HEK293T (cell line): ENCODE measurements around the gene GRB14.
"Not testable (repeated sequence)": the region's sequence is repeated elsewhere in the genome, so short reads cannot be mapped to it uniquely, and the experiment has no call there.

Experiments used
- ARNT ChIP-seq: fragments of 450-650 bp; IDR thresholded peaks from 2 replicates; pipeline ENCODE4 v1.6.1; 2017; ENCODE audit warnings: mild to moderate bottlenecking
- FOXA1 ChIP-seq: fragments of 450-650 bp; IDR thresholded peaks from 2 replicates; pipeline ENCODE4 v1.6.1; 2016; ENCODE audit warnings: mild to moderate bottlenecking
- FOXM1 ChIP-seq: fragments of 450-650 bp; IDR thresholded peaks from 2 replicates; pipeline ENCODE4 v1.6.1; 2017; ENCODE audit warnings: mild to moderate bottlenecking, borderline replicate concordance
- HDGF ChIP-seq: fragments of 450-650 bp; IDR thresholded peaks from 2 replicates; pipeline ENCODE4 v1.6.1; 2017; ENCODE audit warnings: antibody characterized with exemption, borderline replicate concordance
- SP1 ChIP-seq: fragments of 450-650 bp; IDR thresholded peaks from 2 replicates; pipeline ENCODE4 v1.6.1; 2017

DNA sequence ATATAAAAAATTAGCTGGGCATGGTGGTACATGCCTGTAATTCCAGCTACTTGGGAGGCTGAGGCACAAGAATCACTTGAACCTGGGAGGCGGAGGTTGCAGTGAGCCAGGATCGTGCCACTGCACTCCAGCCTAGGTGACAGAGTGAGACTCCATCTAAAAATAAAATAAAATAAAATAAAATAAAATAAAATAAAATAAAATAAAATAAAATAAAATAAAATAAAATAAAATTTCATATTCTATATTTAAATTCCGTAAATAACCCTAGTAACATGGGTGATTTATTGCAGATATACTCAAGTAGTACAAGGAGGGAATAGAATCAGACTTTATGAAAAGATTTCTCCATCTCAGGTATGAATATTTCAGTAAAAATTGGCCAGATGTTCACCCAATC is 71.6 kb downstream of the GRB14 start:
- not testable (repeated sequence) for TF ChIP-seq SP1, HDGF, FOXM1, FOXA1, ARNT
